Osteoblast (primary cell): ENCODE results near the gene JARID2. TPM values are rescaled to one million over a fixed set of nuclear protein-coding genes. Genes with fewer than 3 reads are reported as not detected.

Experiments used
- DNase-seq: peaks from one replicate; pipeline ENCODE4 v3.0.0; 2011; ENCODE audit warnings: low spot score, mixed read lengths; ENCODE audit not compliant: insufficient read length; ENCODE audit errors: missing footprints
- H2AFZ ChIP-seq: 2 replicates; pipeline ENCODE4 v1.6.0; 2011; ENCODE audit warnings: mild to moderate bottlenecking, low read length
- H3K27ac ChIP-seq: 2 replicates; pipeline ENCODE4 v1.5.1; 2011; ENCODE audit warnings: mild to moderate bottlenecking, low read depth, low read length, moderate library complexity
- H3K27me3 ChIP-seq: 2 replicates; pipeline ENCODE4 v1.6.0; 2012; ENCODE audit warnings: mild to moderate bottlenecking, control low read depth, inconsistent platforms, low read length, moderate library complexity; ENCODE audit not compliant: insufficient read depth
- H3K36me3 ChIP-seq: 2 replicates; pipeline ENCODE4 v1.5.1; 2011; ENCODE audit warnings: mild to moderate bottlenecking, low read length, control low read depth, moderate library complexity; ENCODE audit not compliant: insufficient read depth
- H3K4me1 ChIP-seq: 2 replicates; pipeline ENCODE4 v1.5.1; 2011; ENCODE audit warnings: mild to moderate bottlenecking, low read length, control low read depth, moderate library complexity; ENCODE audit not compliant: insufficient read depth
- H3K4me2 ChIP-seq: 2 replicates; pipeline ENCODE4 v1.6.0; 2011; ENCODE audit warnings: mild to moderate bottlenecking, low read length; ENCODE audit not compliant: insufficient read depth
- H3K4me3 ChIP-seq: fragments of 200-600 bp; sonication (generic); 3 replicates; pipeline ENCODE4 v1.5.1; 2012; ENCODE audit warnings: mild to moderate bottlenecking, low read length, inconsistent platforms; ENCODE audit not compliant: insufficient read depth
- H3K79me2 ChIP-seq: 2 replicates; pipeline ENCODE4 v1.6.0; 2012; ENCODE audit warnings: mild to moderate bottlenecking, low read length, control low read depth, inconsistent platforms; ENCODE audit not compliant: insufficient read depth
- H3K9me3 ChIP-seq: 2 replicates; pipeline ENCODE4 v1.5.1; 2011; ENCODE audit warnings: low read depth, low read length, control low read depth
- H4K20me1 ChIP-seq: 2 replicates; pipeline ENCODE4 v1.6.0; 2012; ENCODE audit warnings: mild to moderate bottlenecking, low read length, control low read depth; ENCODE audit not compliant: insufficient read depth
- CTCF ChIP-seq: IDR thresholded peaks from 2 replicates; pipeline ENCODE4 v1.5.1; 2011; ENCODE audit warnings: mild to moderate bottlenecking, low read depth, low read length, moderate library complexity; ENCODE audit errors: extremely low read depth
- total RNA-seq: library from RNA; depleted of rRNA; stranded (reverse); fragments of >200 nt; gene quantifications from 2 replicates; pipeline ENCODE4 v1.2.3, GENCODE V29; 2012

The JARID2 gene
- total RNA-seq, 1 donor: 10.5 TPM

GRCh38 chr6:15441215-15441868 lies 195.5 kb downstream of the JARID2 start:
- Histone ChIP-seq H3K4me3 (no peak overlapping the region), H3K4me1 (peaks cover 31% of the 10 kb centered on the region), H3K9me3 (no peaks in the 10 kb centered on the region), H3K27me3 (no peaks in the 10 kb centered on the region), H3K4me2 (no peak overlapping the region), H3K79me2 (peaks cover 70% of the 10 kb centered on the region), H3K27ac (no peak overlapping the region), H2AFZ (no peak overlapping the region), H4K20me1 (peaks cover 37% of the 10 kb centered on the region), H3K36me3 (no peaks in the 10 kb centered on the region)
- no peak for DNase-seq
- TF ChIP-seq CTCF: peak; percentile 86

DNA sequence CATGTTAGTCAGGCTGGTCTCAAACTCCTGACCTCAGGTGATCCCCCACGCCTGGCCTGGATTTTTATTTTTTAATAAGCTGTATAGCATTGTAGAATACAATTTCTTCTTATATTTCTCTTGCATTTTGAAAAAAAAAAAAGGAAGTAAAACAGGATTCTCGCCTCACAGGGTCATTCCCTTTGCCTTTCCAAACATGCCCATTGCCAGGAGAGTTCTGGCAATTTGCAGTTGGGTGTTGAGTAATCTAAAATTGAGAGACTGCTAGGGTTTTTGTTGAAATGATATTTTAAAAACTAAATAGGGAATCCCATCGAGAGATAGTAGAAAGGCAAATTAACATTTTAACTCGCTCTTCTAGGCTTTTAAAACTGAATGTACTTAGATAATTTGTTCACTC lies 196.1 kb downstream of the JARID2 start:
- Histone ChIP-seq H3K79me2 (peaks cover 70% of the 10 kb centered on the region), H2AFZ (no peak overlapping the region), H3K9me3 (no peaks in the 10 kb centered on the region), H3K4me3 (no peak overlapping the region), H3K4me2 (no peak overlapping the region), H4K20me1 (peaks cover 34% of the 10 kb centered on the region), H3K27me3 (no peaks in the 10 kb centered on the region), H3K36me3 (no peaks in the 10 kb centered on the region), H3K27ac (no peak overlapping the region), H3K4me1 (peaks cover 31% of the 10 kb centered on the region)
- TF ChIP-seq CTCF: no peak
- no peak for DNase-seq

- no peak for TF ChIP-seq CTCF
These were observed 196.6 kb downstream of the JARID2 start for GRCh38 chr6:15442467-15442866.

DNA sequence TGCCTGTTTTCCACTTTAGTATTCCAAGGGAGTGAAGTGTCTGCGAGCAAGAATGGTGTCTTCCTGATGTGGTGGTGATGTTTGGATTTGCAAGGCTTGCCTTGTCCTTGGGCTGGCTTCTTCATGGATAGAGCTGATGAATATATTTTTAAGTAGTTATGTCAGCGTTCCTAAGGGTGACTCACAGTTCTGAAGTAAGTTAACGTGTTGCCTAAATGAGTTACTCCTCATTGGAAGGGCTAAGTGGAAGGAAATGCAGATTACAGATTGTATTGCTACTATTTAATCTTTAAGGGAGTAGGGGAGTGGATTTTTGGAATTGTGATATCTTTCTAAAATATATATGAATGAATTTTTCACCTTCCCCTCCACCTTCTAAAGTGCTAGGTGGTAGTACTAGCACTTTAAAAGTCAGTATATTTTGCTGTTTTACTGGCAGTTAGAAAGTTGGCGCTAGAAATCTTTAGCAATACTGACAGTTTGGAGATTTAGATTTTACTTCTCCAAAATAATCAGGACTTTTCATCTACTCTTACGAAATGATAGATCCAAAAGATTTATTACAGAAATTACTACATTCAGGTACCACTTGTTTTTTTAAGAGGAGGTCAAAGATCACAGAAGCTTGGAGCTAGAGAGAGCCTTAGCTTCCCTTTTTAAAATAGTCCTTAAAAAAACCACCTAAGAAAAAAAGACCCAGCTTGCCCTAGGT lies 197.4 kb downstream of the JARID2 start:
- peak; percentile 89 for DNase-seq
- peaks cover 73% of the 10 kb centered on the region for H3K79me2 ChIP-seq
- no peaks in the 10 kb centered on the region for H3K9me3 ChIP-seq
- H3K4me2 ChIP-seq: peak overlapping the region; percentile 41
- H3K4me3 ChIP-seq: no peak overlapping the region
- H3K4me1 ChIP-seq: peaks cover 31% of the 10 kb centered on the region
- no peaks in the 10 kb centered on the region for H3K36me3 ChIP-seq
- H4K20me1 ChIP-seq: peaks cover 31% of the 10 kb centered on the region
- H3K27ac ChIP-seq: peak overlapping the region; percentile 57
- no peak for TF ChIP-seq CTCF
- no peaks in the 10 kb centered on the region for H3K27me3 ChIP-seq
- H2AFZ ChIP-seq: no peak overlapping the region

More at GRCh38 chr6:15442467-15442866, 196.6 kb downstream of the JARID2 start:
- Histone ChIP-seq H3K79me2 (peaks cover 71% of the 10 kb centered on the region), H3K27ac (no peak overlapping the region), H3K36me3 (no peaks in the 10 kb centered on the region), H3K4me2 (no peak overlapping the region), H4K20me1 (peaks cover 34% of the 10 kb centered on the region), H2AFZ (no peak overlapping the region), H3K4me1 (peaks cover 31% of the 10 kb centered on the region), H3K4me3 (no peak overlapping the region), H3K9me3 (no peaks in the 10 kb centered on the region), H3K27me3 (no peaks in the 10 kb centered on the region)
- no peak for DNase-seq
